Inflammatory macrophage treated with lipopolysaccharide for 4 hours (primary cell): Measurements from ENCODE around the gene BCL7C.

Experiments used
- DNase-seq: peaks from one replicate; pipeline ENCODE4 v3.0.0-alpha.2; 2020

BCL7C gene

DNA sequence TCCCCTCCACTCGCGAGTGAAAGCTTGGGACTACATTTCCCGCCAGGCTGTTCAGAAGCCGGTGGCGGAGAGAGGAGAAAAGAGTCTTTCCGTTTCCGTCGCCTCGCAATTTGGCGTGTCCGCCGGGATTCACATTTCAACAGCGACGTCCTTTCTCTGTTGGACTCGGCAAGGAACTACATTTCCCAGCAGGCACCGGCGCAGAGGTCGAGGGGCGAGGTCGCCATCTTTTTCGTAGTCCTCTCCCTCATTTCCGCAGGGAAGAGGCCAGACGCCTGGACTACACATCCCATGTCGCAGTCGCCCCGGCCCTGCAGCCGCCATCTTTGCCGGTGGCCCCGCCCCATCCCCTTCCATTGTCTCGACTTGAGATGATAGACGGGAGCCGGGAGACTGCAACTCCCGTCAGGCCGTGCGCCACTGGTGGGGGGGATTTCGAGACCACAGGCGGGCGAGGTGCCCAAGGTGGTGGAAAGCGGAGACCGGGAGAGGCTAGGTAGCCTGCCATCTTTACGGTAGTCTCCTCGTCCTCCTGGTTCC lies 28.6 kb upstream of the BCL7C start:
- DNase-seq = peak; percentile 100

DNA sequence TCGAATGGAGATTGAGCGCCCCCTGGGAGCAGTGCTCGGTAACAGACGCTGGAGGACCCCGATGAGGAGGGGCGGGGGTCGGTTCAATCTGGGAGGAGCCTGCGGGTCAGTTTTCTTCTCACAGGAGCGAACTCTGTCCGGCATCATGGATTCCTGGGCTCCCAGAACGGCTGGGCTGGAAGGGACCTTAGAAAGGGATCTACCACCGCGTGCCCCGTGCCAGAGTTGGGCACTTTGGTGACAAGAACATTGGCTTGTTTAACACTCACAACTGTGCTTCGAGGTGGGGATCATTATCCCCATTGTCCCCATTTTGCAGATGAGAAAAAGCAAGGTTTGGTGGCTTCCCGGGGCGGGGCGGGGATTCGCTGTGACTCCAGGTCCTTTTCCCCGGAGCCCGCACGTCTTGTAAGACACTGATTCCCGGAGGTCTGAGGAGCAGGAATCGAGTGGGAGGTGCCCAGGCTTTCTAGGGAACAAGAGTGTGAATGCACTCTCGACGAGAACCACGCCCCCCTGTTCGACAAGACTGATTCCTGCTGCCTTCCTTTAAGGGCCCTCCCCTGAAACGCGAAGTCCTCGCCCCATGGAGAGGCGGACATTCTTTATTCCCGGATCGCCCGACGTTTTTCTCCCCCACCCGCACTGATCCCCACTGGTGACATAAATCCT lies 28.0 kb upstream of the BCL7C start:
- DNase-seq = peak; percentile 80

DNA sequence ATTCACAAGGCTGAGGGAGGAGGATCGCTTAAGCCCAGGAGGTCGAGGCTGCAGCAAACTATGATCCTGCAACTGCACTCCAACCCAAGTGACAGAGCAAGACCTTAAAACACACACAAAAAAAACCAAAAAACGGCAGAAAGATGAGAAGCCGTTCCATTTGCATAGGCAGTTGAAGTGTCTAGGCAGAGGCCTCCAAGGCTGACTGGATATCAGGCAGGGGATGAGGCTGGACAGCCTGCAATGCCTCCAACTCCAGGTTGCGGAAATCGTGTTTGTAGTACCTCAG lies 27.5 kb upstream of the BCL7C start:
- DNase-seq = no peak

DNA sequence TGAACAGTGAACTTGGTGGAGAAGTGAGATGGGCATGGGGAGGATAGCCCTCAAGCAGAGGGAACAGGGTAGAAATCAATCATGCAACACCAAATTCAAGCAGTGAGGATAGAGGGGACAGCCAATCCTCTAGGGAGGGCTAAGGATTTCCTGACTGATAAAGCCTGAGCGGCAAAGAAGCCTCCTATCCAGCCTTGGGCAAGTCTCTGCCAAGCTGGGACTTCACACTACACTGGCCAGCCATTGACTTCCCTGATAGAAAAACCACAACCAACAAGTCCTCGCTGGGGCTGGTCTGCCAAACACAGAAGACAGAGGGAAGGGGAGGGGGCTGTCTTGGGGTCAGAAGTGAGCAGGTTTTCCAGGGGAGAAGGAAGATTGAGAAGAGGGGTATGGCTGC lies 27.0 kb upstream of the BCL7C start:
- DNase-seq = no peak

DNA sequence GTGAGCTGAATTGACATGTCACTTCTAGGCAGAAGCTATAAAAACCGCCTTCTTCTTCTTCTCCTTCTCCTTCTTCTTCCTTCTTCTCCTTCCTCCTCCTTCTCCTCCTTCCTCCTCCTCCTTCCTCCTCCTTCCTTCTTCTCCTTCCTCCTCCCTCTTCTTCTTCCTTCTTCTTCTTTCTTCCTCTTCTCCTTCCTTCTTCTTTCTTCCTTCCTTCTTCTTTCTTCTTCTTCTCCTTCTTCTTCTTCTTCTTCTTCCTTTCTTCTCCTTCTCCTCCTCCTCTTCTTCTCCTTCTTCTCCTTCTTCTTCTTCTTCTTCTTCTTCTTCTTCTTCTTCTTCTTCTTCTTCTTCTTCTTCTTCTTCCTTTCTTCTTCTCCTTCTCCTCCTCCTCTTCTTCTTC lies 24.7 kb upstream of the BCL7C start:
- DNase-seq = no peak

DNA sequence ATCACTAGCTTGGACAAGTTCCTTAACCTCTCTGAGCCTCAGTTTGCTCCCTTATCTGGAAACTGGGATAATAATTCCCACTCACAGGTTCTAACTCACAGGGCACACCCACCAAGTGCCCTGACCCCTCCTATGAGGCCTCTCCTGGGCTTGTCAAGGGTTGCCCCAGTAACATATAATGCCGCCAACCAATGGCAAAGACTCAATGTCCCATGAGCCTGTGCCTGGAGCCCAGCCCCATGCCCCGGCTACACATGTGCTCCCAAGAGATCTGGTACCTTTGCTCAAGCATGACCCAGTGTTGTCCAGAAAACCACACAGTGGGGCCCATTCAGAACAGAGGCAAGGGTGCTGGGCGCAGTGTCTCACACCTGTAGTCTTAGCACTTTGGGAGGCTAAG lies 21.0 kb upstream of the BCL7C start:
- DNase-seq = no peak

DNA sequence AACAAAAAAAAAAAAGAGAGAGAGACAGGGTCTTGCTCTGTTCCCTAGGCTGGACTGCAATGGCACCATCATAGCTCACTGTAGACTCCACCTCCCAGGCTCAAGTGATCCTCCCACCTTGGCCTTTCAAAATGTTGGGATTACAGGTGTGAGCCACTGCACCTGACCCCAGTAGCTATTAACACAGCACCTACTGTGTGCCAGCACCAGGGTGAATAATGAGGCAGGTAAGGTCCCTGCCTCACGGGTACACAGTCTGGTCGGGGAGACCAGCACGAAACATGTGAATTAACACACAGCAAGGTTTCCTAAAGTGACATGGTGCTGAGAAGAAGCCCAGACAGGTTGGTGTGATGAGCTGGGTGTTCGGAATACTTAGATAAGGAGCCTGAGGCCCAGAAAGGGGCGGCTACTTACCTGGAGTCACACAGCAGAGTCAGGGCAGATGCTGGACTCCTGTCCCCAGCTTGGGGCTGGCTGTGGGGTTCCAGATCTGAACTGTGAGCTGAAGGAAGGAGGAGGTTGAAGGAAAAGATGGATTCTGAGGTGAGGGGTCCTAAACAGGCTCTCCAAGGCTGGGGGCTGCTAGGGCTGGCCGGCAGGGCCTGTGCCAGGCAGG lies 19.0 kb upstream of the BCL7C start:
- no peak for DNase-seq

DNA sequence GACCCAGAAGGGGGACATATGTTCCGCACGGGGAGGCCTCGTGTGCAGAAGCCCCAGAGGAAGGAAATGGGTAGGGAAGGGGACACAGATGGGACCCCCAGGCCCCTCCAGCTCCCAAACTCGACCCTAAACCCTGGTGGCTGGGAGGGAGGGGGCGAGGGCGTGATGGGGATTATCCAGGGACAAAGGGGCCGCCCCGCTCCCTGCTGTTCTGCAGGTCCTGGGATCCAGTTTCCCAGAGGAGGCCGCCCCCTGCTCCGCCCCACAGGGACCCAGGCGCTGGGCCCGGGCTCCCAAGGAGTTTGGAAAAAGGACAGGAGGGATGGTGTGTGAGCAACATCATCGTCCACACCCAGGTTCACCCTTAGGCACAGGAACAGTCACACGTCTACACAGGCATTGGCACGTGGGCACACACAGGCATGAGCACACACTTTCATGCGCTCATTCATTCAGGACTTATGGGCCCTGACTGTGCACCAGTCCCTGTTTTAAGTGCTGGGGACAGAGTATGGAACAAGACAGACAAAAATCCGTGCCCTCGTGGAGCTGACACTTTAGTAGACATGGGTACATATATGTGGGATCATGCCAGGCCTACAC lies 16.7 kb upstream of the BCL7C start:
- no peak for DNase-seq

DNA sequence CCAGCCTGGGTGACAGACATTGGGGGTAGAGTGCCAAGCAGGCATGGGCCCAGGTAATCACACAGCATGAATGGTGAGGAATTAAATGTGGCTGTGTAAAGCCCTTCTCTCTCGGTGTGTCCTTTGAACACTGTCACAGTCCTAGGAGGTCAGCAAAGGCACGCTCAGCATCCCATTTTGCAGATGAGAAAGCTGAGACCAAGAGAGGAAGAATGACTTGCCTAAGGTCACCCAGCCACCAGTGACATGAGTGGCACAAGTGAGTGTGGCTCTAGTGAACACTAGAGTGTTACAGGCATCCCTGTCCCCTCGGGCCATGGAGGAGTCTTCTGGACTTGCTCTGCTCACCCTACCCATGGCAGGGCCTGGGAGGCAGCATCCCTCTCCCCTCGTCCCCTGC lies 13.2 kb upstream of the BCL7C start:
- DNase-seq = no peak

DNA sequence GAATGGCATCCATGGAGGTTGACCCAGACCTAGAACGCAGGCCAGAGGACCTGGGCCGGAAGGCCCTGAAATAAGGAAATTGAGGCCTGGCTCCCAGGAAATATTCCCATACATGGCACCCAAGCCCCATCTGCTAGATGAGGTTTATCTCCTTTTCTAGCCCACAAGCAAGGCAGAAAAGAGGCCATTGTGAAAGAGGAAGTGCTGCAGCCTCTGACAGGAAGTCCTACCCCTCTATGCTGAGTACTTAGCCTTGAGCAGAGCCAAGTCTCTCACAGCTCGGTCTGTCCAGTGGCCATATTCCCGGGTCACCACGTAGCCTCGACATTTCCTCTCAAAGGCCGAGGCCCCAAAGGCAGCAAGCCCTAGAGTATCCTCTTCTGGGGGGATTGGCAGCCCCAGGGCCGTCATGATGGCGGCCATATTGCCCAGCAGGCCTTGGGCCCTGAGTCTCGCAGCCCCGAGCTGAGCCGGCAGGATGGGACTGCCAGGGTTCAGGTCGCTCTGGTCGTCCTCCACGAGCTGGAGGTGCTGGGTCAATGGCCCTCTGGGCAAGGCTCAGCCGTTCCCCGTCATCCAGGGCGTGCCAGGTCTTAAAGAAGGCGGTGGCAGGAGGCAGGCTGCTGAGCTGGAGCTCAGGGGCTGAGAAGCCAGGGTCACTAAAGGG lies 10.4 kb upstream of the BCL7C start:
- peak; percentile 54 for DNase-seq

DNA sequence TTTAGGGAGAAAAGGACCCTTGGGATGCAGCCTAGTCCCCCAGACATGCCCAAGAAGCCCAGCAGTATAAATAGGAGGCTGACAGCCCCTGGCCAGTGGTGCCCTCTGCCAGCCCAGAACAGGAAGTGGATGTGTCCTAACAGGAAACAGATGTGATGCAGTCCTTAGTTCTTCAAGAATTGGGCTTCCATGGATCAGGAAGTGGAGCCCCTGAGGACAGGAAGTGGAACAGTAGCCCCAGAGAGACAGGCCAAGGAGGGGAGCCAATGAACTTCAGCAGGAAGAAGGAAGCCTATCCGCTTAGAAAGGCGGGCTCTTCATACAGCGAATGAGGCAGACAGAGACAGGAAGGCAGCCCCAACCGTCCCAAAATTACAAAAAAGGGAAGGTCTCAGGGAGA lies 9.7 kb upstream of the BCL7C start:
- DNase-seq = peak; percentile 88

DNA sequence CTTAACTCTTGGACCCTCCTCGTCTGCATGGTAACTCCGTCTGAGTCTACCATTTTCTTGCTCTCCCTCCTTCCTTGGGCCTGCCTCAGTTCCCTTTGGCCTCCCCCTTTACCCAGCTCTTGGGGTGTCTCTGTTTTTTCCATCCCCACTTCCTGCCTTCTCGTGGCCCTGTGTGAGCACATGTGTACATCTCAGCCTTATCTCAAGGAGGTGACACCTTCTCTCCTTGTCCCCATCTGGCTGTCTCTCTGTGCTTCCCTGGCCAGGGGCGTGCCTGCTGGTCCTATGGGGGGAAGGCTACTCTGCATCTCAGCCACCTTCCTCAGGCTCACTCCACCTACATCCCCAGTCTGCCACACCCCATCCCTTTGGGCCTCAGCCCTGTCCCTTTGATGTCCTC lies 9.1 kb upstream of the BCL7C start:
- no peak for DNase-seq

DNA sequence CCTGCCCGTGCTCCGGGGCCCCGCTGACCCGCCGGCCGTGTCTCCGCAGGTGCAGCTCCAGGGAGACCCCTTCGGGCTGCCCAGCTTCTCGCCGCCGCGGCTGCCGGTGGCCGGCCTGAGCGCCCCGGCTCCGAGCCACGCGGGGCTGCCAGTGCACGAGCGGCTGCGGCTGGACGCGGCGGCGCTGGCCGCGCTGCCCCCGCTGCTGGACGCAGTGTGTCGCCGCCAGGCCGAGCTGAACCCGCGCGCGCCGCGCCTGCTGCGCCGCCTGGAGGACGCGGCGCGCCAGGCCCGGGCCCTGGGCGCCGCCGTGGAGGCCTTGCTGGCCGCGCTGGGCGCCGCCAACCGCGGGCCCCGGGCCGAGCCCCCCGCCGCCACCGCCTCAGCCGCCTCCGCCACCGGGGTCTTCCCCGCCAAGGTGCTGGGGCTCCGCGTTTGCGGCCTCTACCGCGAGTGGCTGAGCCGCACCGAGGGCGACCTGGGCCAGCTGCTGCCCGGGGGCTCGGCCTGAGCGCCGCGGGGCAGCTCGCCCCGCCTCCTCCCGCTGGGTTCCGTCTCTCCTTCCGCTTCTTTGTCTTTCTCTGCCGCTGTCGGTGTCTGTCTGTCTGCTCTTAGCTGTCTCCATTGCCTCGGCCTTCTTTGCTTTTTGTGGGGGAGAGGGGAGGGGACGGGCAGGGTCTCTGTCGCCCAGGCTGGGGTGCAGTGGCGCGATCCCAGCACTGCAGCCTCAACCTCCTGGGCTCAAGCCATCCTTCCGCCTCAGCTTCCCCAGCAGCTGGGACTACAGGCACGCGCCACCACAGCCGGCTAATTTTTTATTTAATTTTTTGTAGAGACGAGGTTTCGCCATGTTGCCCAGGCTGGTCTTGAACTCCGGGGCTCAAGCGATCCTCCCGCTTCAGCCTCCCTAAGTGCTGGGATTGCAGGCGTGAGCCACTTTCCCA lies 8.4 kb upstream of the BCL7C start:
- peak; percentile 79 for DNase-seq

DNA sequence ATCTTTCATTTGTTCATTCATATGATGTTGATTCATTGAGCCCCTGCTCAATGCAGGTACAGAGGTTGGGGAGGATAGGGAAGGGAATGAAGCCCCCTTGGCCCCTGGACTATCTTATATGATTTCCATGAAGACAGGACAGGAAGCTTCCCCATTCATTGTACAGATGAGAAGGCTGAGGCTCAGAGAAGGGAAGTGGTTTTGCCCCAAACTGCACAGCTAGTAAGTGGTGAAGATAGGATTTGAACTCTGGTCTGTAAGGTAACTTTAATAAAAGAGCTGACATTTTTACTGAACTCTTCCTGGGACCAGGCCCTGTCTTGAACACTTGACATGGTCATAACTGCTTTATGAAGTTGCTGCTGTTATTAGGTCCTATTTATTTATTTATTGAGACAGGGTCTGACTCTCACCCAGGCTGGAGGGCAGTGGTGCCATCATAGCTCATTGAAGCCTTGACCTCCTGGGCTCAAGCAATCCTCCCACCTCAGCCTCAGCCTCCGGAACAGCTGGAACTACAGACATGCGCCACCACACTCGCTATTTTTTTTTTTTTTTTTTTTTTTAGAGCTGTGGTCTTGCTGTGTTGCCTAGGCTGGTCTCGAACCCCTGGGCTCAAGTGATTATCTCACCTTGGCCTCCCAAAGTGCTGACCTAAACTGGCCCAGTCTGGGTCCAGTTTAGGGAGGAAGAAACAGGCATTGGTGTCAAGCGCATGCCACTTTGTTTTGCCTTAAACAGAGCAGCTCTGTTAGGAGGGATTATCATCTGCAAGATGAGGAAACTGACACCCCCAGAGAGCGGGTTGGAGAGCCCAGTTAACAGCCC lies 7.5 kb upstream of the BCL7C start:
- no peak for DNase-seq

DNA sequence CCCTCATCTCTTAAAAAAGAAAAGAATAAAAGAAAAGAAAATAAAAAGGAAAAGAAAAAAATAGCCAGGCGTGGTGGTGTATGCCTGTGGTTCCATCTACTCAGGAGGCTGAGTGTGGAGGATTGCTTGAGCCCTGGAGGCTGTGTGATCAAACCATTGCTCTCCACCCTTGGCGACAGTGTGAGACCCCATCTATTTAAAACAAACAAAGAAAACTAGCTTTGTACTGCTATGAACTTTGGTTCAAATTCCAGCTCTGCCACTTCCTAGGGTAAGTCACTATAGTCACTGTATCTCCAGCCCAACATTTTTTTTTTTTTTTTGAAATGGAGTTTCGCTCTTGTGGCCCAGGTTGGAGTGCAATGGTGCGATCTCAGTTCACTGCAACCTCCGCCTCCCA lies 6.7 kb upstream of the BCL7C start:
- DNase-seq = no peak

DNA sequence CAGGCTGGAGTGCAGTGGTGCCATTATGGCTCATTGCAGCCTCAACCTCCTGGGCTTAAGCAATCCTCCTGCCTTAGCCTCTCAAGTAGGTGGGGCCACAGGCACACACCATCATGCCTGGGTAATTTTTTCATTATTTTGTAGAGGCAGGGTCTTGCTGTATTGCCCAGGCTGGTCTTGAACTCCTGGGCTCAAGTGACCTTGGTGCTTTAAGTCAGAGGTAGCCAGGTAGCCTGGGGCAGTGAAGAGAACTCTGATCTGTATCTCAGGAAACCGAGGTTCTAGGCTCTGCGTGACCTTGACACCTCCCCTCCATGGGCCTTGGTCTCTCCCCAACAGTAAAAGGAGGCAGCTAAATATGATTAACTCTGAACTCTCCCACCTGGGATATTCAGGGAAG lies 5.9 kb upstream of the BCL7C start:
- no peak for DNase-seq

DNA sequence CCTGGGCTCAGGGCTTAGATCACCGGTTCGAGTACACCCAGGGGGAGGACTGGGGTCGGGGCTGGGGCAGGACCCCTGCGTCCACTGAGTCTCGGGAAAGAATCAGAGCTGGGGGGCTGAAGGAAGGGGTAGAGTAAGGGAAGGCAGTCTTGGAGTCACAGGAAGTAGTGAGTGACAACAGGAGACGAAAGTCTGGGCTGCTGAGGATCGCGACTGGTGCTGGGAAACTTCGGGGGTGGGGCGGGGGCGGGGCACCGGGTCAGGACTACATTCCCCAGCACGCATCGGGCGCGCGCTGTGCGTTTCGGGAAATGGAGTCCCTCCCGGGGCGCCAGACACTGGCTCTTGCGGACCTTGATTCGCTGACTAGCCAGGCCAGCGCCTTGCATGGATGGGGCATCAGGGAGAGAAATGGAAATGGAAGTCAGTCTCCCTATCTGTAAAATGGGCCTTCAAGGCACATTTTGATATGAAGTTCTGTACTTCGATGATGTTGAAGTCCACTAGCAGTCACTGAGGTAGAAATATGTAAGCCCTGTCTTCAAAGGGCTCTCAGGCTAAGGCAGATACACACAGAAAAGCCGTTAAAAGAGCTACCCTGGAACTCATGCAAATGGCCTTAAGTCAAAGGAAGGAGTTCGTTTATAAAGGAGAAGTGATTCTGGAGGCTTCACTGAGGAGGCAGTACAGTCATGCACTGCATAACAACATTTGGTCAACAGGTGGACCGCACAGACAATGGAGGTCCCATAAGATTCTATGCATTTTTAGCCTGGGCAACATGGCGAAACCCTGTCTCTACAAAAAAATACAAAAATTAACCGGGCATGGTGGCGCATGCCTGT lies 3.2 kb upstream of the BCL7C start:
- peak; percentile 89 for DNase-seq

DNA sequence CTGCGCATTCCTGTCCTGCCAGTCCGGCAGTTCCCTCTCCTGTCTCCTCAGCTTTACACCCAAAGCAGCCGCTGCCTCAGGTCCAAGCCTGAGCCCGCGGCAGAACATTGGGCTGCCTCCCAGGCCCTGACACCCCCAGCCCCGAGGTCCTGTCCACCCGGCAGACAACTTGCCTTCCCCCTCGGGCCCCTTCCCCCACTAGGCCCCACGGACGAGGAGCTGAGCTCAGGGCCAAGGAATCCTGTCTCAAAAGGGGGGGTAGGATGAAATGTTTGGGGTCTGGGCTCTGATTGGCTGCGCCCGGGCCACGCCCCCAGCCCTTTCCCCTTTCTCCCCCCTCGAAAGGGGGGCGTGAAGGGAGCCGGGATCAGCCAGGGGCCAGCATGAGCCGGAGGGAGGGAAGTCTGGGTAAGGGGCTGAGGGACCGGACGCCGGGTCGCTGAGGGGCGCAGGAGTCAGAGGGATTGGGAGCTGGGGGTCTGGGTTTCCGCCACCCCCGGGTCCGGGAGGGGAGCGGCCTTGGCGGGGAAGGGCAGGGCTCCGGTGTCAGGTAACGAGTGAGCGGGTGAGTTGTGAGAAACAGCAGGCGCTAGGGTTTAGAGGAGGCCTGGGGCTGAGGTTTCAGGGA lies 2.5 kb upstream of the BCL7C start, which contains the start of gene CTF1:
Gene CTF1, plus strand, starts transcription at position 354 of the 628 bp plus-strand sequence. Its CDS starts 30 bp downstream, at position 384.
- no peak for DNase-seq

DNA sequence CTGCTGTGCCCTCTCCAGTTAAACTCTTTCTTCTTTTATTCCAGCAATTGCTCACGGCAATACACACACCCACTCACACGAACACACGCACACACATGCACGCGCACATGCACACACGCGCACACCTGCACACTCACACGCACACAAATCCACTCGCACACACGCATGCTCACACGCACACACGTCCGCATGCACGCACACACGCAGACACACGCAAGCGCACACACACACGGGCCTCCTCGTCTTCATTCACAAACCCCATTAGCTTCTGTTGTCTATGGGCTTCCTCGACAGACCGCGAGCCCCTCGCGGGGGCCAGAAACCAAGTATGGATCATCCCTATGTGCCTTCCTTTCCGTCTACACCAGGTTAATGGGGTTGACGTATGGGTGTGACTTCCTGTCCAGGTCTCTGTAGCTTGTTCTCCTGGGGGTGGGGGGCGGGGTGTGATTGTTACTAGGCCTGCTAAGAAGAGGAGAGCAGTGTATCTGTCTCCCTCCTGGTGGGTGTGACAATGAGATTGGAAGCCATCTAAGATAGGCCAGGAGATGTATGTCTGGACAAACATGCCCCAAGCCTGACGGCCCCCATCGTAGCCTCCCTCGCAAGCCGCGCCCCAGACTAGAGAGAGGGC lies 1.9 kb upstream of the BCL7C start:
- no peak for DNase-seq
